MG63 (cell line): ENCODE measurements around the gene GRB10. TPM values are rescaled to one million over a fixed set of nuclear protein-coding genes. Genes with fewer than 3 reads are reported as not detected.
"Not testable (repeated sequence)": the region's sequence is repeated elsewhere in the genome, so short reads cannot be mapped to it uniquely, and the experiment has no call there.

Experiments
- DNase-seq: peaks from one replicate; pipeline ENCODE4 v3.0.0-alpha.2; 2020
- H3K27me3 ChIP-seq: fragments of 250-450 bp; sonication (Bioruptor Pico); 2 replicates; pipeline ENCODE4 v1.5.1; 2020; ENCODE audit warnings: mild to moderate bottlenecking, moderate library complexity
- H3K36me3 ChIP-seq: fragments of 250-450 bp; sonication (Bioruptor Pico); 2 replicates; pipeline ENCODE4 v1.5.1; 2020; ENCODE audit warnings: mild to moderate bottlenecking, moderate library complexity
- H3K4me3 ChIP-seq: fragments of 250-450 bp; sonication (Bioruptor Pico); 2 replicates; pipeline ENCODE4 v1.5.1; 2020; ENCODE audit warnings: mild to moderate bottlenecking, moderate library complexity
- H3K9me3 ChIP-seq: fragments of 250-450 bp; sonication (Bioruptor Pico); 2 replicates; pipeline ENCODE4 v1.5.1; 2020; ENCODE audit warnings: mild to moderate bottlenecking, moderate library complexity
- total RNA-seq: library from RNA; depleted of rRNA; stranded (reverse); fragments of >200 nt; shearing (Covaris generic); gene quantifications from 2 replicates; pipeline ENCODE4 v1.2.3, GENCODE V29; 2014; ENCODE audit warnings: low replicate concordance

GRB10 gene
- total RNA-seq, 1 experiment from 2014 or later = 33.1 TPM

DNA sequence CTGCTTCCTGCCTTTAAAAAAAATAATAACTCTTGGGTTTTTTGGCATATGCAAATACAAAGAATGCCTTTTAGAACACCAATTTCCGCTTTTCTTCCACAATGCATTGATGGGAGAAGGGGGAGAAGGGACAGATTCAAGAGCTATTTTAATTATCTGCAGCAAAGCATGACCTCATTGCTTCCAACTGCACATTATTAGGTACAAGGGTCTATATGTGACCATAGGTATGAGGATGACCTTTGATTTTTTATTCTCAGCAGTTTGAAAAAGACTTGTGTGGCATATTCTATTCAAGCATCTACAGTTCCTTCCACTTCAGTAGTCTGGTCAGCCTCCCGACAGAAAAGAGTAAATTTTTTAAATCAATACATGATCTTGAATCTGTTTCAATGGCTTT is 39.7 kb downstream of the GRB10 start:
- H3K27me3 ChIP-seq = no peaks in the 10 kb centered on the region

DNA sequence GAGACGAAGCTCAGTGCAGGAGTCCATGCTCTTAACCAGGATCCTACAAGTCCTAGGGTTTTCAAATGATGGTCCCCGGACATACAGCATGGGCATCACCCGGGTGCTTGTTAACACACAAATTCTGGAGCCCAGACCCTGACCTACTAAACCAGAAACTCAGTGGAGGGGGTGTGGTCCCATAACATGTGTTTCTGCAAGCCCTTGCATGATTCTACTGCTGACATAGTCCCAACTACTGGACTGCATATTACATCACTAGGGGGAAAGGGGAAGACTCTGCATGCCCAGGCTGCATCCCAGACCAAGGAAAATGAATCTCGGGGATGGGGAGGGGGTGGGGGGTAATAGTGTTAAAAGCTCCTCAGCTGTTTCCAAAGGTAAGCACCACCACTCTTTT is 40.3 kb downstream of the GRB10 start:
- Histone ChIP-seq H3K4me3 (no peak overlapping the region), H3K9me3 (no peaks in the 10 kb centered on the region), H3K27me3 (no peaks in the 10 kb centered on the region), H3K36me3 (no peaks in the 10 kb centered on the region; the same call in 1 of the 2 replicates)
- no peak for DNase-seq

More for the DNA sequence above, 39.7 kb downstream of the GRB10 start:
- Histone ChIP-seq H3K36me3 (no peaks in the 10 kb centered on the region; the same call in 1 of the 2 replicates), H3K9me3 (no peaks in the 10 kb centered on the region), H3K4me3 (no peak overlapping the region)
- no peak for DNase-seq

DNA sequence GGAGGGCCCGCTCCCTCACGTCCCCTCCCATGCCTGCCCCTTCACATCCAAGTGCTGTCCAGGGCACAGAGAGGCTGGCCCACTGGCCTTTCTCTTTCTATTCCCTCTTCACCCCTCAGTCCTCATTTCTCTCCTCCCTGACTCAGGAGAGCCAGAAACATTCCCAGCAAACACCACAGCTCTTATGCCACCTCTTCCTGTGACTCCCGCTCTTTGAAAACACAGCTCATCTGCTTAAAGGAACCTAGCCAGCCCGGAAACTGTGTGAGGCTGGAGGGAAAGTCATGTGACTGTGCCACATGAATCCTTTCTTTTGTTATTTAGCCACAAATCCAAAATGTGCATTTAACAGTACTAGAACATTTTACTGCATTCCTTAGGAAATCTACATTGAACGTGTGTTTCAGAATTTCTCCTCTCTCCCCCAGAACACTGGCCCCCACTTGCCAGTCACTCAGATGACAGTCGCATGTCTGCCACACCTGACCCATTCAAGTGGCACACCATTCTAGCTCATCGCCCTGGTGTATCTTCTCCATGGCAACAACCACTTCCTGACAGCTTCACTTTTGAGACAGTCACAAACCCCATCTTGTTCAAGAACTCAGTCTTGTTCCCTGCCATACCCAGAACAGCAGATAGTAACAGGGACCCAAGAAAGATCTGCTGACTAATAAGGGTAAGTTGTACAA is 42.8 kb downstream of the GRB10 start:
- H3K36me3 ChIP-seq = no peaks in the 10 kb centered on the region; the same call in 1 of the 2 replicates
- no peak for DNase-seq
- H3K4me3 ChIP-seq = no peak overlapping the region
- no peaks in the 10 kb centered on the region for H3K9me3 ChIP-seq
- no peaks in the 10 kb centered on the region for H3K27me3 ChIP-seq

- DNase-seq = no peak
- Histone ChIP-seq H3K9me3 (no peaks in the 10 kb centered on the region), H3K36me3 (no peaks in the 10 kb centered on the region), H3K27me3 (no peaks in the 10 kb centered on the region), H3K4me3 (no peak overlapping the region)
These were observed 43.8 kb downstream of the GRB10 start for GRCh38 chr7:50738932-50739331.

DNA sequence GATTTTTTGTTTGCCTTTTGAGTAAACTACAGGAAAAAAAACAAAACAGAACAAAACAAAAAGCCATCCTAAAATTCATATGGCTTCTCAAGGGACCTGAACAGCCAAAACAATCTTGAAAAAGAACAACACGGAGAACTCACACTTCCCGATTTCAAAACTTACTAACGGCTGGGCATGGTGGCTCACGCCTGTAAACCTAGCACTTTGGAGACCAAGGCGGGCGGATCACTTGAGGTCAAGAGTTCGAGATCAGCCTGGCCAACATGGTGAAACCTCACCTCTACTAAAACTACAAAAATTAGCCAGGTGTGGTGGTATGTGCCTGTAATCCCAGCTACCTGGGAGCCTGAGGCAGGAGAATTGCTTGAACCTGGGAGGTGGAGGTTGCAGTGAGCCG is 46.9 kb downstream of the GRB10 start:
- not testable (repeated sequence) for H3K9me3 ChIP-seq, DNase-seq, H3K36me3 ChIP-seq, H3K4me3 ChIP-seq, H3K27me3 ChIP-seq

GRCh38 chr7:50735333-50735732 is 47.4 kb downstream of the GRB10 start:
- no peak for DNase-seq

DNA sequence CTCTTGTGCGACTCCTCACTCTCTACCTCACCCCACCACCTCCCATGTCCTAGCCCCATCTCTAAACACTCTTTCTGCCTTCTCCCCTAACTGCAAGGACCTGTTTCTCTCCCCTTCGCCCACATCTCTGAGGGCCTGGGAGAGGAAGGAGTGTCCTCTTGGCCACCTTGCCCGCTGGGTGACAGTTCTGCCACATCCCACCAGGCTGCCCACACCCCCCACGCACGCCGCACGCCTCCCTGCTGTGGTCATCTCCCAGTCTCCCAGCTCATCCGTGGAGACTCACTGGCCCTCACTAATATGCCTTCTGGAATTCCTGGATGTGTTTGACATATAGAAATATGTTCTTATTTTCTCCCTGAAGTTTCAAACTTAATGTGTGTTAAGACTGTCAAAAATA is 48.5 kb downstream of the GRB10 start:
- no peaks in the 10 kb centered on the region for H3K9me3 ChIP-seq
- DNase-seq = no peak

More at GRCh38 chr7:50735333-50735732, 47.4 kb downstream of the GRB10 start:
- no peak overlapping the region for H3K4me3 ChIP-seq
- no peaks in the 10 kb centered on the region for H3K27me3 ChIP-seq
- H3K36me3 ChIP-seq = no peaks in the 10 kb centered on the region
- H3K9me3 ChIP-seq = no peaks in the 10 kb centered on the region

GRCh38 chr7:50733552-50733951 is 49.1 kb downstream of the GRB10 start:
- Histone ChIP-seq H3K36me3 (no peaks in the 10 kb centered on the region), H3K9me3 (no peaks in the 10 kb centered on the region), H3K4me3 (no peak overlapping the region), H3K27me3 (no peaks in the 10 kb centered on the region)
- DNase-seq = no peak

More for the DNA sequence above, 48.5 kb downstream of the GRB10 start:
- no peak overlapping the region for H3K4me3 ChIP-seq
- no peaks in the 10 kb centered on the region for H3K36me3 ChIP-seq
- H3K27me3 ChIP-seq = no peaks in the 10 kb centered on the region

DNA sequence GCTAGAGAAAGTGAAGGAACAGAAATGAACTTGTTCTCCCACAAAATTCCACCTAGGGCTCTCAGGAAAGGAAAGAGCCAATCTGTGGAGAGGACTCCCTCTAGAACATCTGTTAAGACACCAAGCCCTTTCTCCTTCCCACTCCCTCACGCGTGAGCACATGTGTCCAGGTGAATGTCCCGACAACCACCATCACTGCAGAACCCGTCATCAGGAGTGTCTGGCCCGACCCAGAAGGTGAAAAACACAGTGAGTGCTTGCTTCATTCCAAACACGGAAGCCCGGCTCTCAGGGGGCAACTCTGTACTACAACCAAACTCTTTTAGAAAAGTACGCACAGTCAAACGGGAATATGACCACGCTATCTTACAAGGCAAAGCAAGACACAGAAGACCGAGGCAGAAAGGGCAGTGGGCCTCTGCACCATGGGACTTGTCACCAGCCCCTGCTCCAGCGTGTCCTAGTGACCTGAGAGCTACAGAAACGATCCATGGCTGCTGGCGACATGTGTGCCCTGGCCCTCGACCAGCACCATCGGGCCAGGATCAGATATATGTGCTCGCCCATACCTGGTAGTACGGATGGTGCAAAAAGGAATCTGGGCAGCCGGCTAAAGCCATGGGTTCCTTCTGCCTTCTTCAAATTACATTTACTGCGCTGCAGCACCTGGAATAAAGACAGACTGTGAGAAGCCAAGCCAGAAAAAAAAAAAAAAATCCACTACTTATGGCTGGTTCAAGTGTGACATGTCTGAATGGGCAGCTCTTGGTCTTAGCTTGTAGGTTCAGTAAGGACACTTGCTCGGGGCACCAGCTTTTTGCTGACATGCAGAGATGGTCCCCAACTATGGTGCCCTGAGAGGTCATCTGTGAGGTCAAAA is 50.8 kb downstream of the GRB10 start:
- peaks cover 3% of the 10 kb centered on the region; the same call in 1 of the 2 replicates for H3K36me3 ChIP-seq
- H3K9me3 ChIP-seq = no peaks in the 10 kb centered on the region
- H3K27me3 ChIP-seq = no peaks in the 10 kb centered on the region
- DNase-seq = no peak
- H3K4me3 ChIP-seq = no peak overlapping the region

DNA sequence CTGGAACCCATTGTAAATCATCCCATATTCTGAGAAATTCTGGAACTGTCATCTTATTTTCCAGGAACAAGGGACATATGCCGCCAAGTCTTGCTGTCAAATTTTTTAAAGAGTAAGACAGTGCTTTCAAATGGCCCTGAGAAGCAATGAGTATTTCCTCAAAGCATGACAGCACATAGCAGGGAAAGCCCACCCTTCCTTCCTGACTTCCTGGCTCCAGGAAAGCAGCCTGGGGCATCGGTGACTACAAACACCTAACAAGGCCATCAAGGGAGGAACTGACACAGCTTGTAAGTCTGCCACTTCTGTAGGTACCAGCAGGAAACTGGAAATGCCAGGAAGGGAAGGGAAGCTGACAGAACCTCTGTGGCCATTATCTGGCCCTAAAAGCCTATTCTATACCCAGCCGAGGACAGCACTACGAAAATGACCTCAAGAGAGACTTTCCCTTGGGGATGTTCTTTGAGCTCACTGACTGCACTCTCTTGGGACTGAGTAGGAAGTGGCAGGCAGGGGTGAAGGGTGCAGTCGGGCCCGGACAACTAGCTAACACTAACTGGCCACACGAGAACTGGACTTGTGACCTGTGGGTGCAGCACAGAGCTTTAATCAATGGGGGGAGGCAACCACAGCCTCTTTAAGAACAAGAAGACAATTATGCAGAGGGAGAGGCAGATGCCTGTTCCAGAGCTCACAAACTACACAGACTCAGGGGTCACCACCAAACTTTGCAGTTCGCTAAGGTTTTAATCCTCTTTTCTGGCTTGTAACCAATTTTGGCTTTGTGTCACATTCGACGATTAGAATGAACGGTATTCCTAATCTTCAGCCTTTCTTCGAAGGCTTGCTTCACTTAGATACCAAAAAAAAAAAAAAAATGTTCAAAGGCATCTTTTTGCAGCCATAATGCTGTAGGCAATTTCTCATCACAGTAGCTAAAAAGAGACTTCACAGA is 52.0 kb downstream of the GRB10 start:
- H3K4me3 ChIP-seq = no peak overlapping the region
- peaks cover 7% of the 10 kb centered on the region for H3K36me3 ChIP-seq
- no peaks in the 10 kb centered on the region for H3K9me3 ChIP-seq
- no peaks in the 10 kb centered on the region for H3K27me3 ChIP-seq
- DNase-seq = no peak

- no peak overlapping the region for H3K4me3 ChIP-seq
- H3K9me3 ChIP-seq = no peaks in the 10 kb centered on the region
- H3K36me3 ChIP-seq = peaks cover 10% of the 10 kb centered on the region
- peak; percentile 82 for DNase-seq
- H3K27me3 ChIP-seq = no peaks in the 10 kb centered on the region
These were observed 52.7 kb downstream of the GRB10 start for GRCh38 chr7:50729962-50730361.

- peak; percentile 38 for DNase-seq
- peaks cover 10% of the 10 kb centered on the region for H3K36me3 ChIP-seq
- no peak overlapping the region for H3K4me3 ChIP-seq
- H3K9me3 ChIP-seq = no peaks in the 10 kb centered on the region
- no peaks in the 10 kb centered on the region for H3K27me3 ChIP-seq
These were observed 54.5 kb downstream of the GRB10 start for GRCh38 chr7:50728184-50728583.

DNA sequence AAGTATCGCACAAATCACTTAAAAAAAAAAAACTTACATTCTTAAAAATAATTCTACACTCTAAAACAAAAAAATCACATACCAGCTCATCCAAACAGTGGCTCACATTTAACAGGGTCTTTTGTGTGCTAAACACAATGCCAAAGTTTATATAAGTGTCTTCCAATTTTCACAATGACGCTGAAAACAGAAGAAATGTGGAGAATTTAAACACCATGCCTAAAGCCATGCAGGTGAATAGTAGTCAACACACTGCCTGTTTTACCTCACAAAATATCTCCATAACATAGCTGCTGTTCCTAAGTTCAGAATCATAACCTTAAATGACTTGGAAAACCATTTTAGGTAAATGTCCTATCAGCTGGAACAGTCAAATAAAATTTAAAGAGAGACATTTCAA is 55.0 kb downstream of the GRB10 start:
- Histone ChIP-seq H3K36me3 (peaks cover 10% of the 10 kb centered on the region), H3K9me3 (no peaks in the 10 kb centered on the region), H3K4me3 (no peak overlapping the region), H3K27me3 (no peaks in the 10 kb centered on the region)
- no peak for DNase-seq

DNA sequence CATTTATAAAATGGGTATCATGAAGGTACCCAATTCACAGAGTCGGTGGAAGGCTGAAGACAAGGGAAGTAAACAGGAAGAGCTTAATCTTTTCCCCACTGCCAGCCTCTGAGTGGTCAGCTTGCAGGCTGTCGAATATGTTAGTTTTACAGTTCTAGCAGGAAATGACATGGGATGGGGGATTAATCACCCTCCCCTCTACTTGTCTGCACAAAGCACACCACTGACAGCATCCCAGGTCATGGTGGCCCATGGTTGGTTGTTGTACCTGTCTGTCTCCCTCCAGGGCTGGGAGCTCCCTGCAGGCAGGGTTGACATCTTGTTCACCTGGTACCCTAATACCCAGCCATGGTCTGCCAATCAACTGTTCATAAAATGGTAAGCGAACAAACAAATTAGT is 55.6 kb downstream of the GRB10 start:
- Histone ChIP-seq H3K36me3 (peaks cover 10% of the 10 kb centered on the region), H3K9me3 (no peaks in the 10 kb centered on the region), H3K27me3 (no peaks in the 10 kb centered on the region), H3K4me3 (no peak overlapping the region)
- no peak for DNase-seq

GRCh38 chr7:50725774-50726173 is 56.9 kb downstream of the GRB10 start:
- H3K9me3 ChIP-seq = no peaks in the 10 kb centered on the region
- H3K4me3 ChIP-seq = no peak overlapping the region
- DNase-seq = no peak
- H3K36me3 ChIP-seq = peaks cover 10% of the 10 kb centered on the region
- no peaks in the 10 kb centered on the region for H3K27me3 ChIP-seq
